HG02970 (cell line): ENCODE measurements around the gene SEMA4C.

Experiments used
- ATAC-seq: cut with Tn5 transposase; IDR thresholded peaks from one replicate; pipeline ENCODE4 v1.9.1; 2021; ENCODE audit warnings: mild to moderate bottlenecking, moderate library complexity, moderate number of reproducible peaks; ENCODE audit not compliant: unreplicated experiment, low FRiP score

SEMA4C gene, protein sequence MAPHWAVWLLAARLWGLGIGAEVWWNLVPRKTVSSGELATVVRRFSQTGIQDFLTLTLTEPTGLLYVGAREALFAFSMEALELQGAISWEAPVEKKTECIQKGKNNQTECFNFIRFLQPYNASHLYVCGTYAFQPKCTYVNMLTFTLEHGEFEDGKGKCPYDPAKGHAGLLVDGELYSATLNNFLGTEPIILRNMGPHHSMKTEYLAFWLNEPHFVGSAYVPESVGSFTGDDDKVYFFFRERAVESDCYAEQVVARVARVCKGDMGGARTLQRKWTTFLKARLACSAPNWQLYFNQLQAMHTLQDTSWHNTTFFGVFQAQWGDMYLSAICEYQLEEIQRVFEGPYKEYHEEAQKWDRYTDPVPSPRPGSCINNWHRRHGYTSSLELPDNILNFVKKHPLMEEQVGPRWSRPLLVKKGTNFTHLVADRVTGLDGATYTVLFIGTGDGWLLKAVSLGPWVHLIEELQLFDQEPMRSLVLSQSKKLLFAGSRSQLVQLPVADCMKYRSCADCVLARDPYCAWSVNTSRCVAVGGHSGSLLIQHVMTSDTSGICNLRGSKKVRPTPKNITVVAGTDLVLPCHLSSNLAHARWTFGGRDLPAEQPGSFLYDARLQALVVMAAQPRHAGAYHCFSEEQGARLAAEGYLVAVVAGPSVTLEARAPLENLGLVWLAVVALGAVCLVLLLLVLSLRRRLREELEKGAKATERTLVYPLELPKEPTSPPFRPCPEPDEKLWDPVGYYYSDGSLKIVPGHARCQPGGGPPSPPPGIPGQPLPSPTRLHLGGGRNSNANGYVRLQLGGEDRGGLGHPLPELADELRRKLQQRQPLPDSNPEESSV

GRCh38 chr2:96869822-96870625, at the start of gene SEMA4C:
TSS of gene SEMA4C (minus strand) at chr2:96870080. CDS start at chr2:96867886, 2,194 bp downstream.
- ATAC-seq = no peak

- ATAC-seq = no peak
Measured at GRCh38 chr2:96918754-96919550, 49.1 kb upstream of the SEMA4C start.

DNA sequence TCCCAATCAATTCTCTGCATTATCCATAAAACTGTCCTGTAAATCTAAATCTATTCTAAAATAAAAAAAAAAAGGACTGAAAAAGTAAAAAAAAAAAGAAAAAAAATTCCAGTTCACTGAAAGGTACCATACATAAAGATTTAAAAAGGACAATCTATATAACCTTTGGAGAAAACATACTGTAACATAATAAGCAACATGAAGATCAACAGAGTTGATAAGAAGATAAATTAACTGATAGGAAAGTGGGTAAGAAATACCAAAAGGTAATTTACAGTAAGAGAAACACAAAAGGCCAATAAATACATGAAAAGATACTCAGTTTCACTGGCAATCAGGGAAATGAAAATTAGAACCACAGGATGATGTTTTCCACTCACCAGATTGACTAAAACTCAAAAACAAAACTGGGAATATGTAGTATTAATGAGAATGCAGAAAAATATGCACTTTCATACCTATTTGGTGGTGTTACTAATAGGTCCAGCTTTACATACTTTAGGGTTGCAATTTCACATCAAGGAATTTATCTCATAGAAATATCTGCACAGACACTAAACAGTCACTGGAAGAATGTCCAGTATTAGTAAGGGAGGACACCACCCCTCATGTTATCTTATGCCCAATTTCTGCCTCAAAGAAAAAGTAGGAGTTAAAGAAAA, 48.3 kb upstream of the SEMA4C start:
- ATAC-seq = no peak

DNA sequence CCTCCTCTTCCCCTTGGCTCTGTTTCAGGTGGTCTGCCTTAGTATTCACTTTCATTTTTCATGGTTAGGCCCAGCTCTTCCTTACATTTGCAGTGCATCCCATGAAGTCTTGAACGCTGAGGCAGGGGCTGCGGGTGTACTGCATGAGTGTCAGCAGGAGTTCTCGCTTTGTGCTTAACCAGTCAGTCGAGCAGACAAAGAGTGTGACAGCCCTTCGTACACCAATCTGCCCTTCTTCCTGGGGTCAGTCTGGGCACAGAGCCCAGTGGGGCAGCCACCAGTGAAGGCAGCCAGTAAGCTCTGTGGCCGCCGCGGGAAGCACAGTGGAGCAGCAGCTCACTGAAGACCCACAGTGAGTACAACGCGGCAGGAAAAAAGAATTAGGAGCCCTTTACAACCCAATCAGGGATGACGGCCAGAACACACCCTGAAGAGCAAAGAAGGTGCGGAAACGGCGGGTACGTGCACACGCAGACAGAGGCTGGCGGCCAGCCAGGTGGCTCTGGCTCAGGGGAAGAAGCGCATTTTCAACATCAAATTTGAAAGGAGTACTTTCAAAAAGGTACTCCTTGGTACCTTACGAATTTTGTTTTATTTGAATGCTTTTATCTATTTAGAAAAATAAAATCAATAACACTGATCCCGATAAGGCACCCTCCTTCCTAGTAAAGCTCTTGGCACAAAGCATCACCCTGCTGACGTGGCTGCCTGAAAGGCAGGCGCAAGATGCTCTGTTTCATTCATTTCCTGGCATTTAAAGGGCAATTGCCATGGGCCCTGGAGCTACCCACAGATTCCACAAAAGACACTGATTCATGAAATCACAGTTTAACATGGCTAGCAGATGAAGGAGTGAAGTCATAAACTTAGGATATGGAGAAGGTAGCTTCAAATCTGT, 47.0 kb upstream of the SEMA4C start:
- ATAC-seq = no peak

DNA sequence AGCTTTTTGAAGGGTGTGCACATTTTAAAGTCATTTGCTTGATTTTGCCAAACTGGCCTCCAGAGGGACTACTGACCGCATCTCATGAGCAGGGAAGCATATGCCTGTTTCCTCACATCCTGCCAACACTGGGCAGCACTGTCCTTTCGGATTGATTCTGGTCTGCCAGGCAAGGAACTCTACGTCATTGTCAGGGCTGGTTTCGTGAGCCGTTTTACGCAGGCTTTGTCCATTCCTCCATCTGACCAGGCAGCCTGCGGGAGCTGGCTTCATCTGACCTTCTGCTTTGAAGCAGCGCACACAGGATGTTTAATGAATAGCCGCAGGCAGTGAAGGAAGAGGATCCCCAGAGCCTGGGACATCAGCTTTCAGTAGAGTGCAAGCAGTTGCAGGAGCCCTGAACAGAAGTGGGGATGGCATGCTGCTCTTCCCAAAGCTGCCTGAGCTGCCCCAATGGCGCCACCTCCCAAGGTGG, 46.3 kb upstream of the SEMA4C start:
- ATAC-seq = no peak

- ATAC-seq = no peak
Measured at GRCh38 chr2:96914332-96914731, 44.5 kb upstream of the SEMA4C start.

DNA sequence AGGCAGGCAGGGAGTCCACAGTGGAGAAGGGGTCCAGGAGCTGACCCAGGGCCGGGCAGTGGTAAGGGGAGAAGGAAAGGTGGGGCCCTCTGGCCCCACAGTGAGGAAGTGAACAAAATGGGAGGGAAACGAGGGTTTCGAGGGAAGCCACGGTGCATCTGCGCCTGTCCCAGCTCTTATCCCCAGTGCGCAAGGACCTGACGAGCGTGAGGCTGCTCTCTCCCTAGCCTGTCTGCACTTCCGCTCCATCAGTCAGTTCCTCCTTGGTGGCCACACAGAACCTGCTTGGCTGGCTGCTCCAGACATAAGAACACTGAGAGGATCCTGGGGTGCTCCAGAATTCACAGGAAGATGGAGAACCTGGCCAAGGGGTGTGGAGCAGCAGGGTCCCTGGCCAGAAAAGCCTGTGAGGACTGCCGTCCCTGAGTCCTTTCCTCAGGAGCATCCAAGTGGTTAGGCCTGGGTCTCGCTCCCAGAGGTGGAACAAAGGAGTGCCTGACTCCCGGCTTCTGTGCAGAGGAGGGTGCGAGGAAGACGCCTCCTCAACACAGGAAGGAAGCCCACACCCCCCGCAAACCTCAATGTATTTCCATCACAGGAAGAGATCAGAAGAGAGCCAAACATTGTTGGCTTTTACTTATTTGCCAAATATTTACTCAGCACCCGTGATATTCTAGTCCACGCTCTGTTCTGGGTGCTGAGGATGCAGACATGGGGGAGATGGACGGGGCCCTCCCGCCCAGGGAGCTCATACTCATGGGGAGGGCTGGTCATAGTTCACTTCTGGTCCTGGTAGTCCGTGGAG, 43.7 kb upstream of the SEMA4C start:
- no peak for ATAC-seq

- ATAC-seq = no peak
Measured at GRCh38 chr2:96913117-96913397, 43.2 kb upstream of the SEMA4C start.

GRCh38 chr2:96912346-96913116, 42.7 kb upstream of the SEMA4C start:
- ATAC-seq = no peak

- ATAC-seq = no peak
Measured at GRCh38 chr2:96909611-96910021, 39.7 kb upstream of the SEMA4C start.

- no peak for ATAC-seq
Measured at GRCh38 chr2:96907115-96908041, 37.5 kb upstream of the SEMA4C start.

DNA sequence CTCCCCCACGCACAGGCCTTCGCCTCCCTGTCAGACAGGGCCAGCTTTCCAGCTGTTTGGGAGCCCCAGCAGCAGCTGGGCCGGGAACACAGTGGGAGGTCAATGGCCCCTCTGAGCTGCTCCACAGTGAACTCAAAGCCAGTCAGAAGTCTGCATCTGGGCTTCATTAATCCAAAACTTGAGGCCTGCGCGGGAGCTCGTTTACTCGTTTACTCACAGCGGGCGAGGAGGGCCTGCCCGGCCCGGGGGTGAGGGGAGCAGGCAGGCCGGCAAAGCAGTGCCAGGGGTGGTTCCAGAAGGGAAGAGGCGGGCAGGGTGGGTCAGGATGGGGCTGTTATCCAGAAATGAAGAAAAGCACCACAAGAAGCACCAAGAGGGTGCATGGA, 36.8 kb upstream of the SEMA4C start:
- no peak for ATAC-seq

DNA sequence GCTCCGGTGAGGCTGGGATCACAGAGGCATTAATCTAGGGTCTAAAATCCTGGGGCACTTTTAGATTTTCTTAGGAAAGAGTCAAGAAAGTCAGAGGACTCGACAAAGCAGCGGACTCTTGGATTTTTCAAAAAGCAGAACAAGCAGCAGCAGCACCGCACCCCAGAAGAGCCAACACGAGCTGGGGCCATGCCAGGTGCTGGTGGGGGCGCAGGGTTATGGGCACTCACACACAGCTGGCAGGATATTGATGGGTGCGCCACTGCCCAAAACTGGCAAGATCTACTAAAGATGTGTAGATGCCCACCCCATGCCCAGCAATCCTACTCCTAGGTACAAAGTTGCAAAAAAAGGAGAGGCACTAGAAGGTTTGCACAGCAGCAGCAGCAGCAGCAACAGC, 33.9 kb upstream of the SEMA4C start:
- no peak for ATAC-seq

DNA sequence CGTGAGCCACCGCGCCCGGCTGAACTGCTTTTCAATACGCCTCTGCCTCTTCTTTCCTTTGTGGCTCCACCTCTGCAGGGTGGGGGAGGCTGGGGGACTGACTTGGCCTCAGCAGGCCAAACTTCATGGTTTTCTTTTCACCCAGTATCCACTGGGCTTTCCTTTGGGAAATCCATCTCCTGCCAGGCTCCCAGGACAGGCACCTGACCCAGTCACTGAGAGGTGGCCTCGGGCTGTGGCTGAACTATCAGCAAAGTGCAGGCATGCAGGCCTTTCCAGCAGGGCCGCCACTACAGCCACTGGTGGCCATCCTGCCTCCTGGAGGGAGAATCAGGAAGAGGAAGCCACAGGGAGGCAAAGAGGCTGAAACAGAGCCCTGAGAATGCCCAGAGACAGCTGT, 33.4 kb upstream of the SEMA4C start:
- ATAC-seq = no peak

- no peak for ATAC-seq
Measured at GRCh38 chr2:96900237-96900636, 30.4 kb upstream of the SEMA4C start.

GRCh38 chr2:96899413-96899741, 29.5 kb upstream of the SEMA4C start:
- ATAC-seq = no peak
